ENCODE data around the gene HTT.

Gene HTT

DNA sequence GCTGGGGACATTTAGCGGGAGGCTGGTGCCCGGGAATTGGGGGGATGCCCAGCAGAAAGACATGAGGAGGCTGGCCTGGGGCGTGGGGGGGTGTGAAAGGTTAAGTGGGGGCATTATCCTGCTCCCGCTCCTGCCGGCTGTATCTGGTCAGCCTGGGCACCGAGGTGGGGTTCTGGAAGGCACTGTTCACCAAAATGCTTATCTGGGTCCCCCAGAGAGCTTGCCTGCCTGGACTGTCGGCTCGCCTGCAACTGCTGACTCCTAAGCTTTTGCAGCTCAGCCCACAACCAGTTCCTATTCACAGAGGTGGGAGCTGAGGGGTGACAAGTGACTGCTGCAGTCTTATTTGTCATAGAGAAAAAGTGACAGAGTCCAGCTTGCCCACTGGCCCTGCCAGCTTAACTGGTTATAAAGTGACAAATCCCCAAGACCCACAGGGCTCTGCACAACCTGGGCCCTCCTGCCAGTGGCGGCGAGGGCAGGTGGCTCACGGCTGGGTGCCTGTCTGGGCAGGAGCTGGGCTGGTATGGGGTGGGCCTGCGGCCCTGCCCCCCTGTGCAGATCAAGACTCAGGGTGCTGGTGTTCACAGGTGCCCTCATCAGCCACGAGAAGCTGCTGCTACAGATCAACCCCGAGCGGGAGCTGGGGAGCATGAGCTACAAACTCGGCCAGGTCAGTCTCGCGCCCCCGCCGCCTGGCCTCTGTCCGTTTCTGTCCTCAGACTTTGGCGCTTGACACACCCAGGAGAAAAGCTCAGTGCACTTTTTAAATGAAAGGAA, 150.8 kb downstream of the HTT start:
- no peak for DNase-seq

- DNase-seq, result no peak
Observed at GRCh38 chr4:3225936-3226335, 151.5 kb downstream of the HTT start.

GRCh38 chr4:3226467-3226866, 152.0 kb downstream of the HTT start:
- no peak for DNase-seq

DNA sequence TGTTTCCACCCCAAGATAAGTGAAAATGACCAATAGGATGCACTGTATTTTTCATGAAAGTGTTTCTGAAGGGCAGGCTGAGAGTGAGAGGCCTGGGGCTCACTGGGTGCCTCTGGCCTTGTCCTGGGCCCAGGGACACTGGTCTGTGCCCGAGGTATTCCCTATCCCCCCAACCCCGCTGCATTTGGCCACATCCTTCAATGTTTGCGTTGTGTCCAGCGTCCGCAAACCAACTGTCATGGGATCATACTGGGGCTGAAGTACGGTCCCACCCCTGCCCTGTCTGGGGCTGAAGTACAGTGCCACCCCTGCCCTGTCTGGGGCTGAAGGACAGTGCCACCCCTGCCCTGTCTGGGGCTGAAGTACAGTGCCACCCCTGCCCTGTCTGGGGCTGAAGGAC, 152.5 kb downstream of the HTT start:
- no peak for DNase-seq

- DNase-seq, result no peak
Observed at GRCh38 chr4:3227878-3228675, 153.6 kb downstream of the HTT start.

- no peak for DNase-seq
Observed at GRCh38 chr4:3228881-3229280, 154.4 kb downstream of the HTT start.

DNA sequence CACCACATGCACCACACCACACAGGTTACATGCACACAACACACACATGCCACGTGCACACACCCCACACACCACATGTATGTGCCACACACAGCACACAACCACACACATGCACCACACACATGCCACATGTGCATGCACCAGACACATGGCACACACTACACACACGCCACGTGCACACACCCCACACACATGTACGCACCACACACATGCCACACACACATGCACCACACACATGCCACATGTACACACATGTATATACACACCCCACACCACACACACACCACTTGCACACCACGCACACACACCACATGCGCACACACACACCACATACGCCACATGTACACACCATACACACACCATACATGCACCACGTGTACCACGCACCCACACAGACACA, 154.8 kb downstream of the HTT start:
- no peak for DNase-seq

DNA sequence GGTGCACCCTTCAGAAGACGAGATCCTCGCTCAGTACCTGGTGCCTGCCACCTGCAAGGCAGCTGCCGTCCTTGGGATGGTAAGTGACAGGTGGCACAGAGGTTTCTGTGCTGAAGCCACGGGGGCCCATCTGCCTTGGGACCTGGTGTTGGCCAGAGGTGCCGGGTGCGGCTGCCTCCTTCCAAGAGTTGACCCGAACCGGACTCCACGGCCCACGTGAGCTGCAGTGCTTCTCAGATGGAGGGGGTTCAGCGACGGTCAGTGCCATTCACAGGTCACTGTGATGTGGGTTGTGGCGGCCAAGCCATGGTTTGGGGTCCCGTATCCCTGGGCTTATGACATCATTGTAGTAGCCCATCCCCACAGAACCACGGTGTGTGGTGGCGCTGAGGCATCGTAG, 155.5 kb downstream of the HTT start:
- no peak for DNase-seq

DNA sequence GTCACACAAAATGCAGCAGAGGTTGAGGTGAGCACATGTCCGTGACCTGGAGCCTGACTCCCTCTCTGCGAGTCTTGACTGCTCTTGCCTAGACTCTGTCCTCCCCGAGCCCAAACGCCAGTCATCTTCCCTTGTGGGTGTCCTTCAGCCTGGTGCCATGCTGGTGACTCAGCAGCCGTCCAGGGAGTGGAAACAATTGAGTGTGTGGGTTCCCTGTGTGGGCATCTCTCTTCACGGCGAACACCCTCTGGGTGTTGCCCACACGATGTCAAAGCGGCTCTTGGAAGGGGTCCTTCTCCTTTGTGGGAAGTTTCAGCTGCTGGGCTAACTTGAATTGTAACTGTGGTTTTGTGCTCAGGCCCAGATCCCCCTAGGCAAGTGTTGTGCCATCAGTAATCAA, 157.0 kb downstream of the HTT start:
- DNase-seq, result no peak

GRCh38 chr4:3232001-3232400, 157.5 kb downstream of the HTT start:
- no peak for DNase-seq

DNA sequence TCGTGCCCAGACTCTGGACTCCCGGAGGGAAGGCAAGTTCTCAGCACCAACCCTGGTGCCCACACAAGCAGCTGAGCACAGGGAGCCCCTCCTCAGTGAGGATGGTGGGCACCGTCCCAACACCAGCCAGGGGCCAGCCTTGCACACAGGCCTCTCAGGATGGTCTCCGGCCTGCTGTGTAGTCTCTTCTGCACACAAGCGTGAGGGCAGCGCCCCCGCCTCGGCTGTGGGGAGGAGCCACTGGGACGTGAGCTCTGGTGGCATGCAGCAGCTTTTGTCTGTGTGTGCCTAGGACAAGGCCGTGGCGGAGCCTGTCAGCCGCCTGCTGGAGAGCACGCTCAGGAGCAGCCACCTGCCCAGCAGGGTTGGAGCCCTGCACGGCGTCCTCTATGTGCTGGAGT, 158.4 kb downstream of the HTT start:
- DNase-seq, result no peak

GRCh38 chr4:3233391-3234071, 159.1 kb downstream of the HTT start:
- no peak for DNase-seq

GRCh38 chr4:3234171-3235029, 159.9 kb downstream of the HTT start:
- DNase-seq, result no peak

- DNase-seq, result no peak
Observed at GRCh38 chr4:3235030-3235345, 160.5 kb downstream of the HTT start.

- DNase-seq, result no peak
Observed at GRCh38 chr4:3235581-3235980, 161.1 kb downstream of the HTT start.

DNA sequence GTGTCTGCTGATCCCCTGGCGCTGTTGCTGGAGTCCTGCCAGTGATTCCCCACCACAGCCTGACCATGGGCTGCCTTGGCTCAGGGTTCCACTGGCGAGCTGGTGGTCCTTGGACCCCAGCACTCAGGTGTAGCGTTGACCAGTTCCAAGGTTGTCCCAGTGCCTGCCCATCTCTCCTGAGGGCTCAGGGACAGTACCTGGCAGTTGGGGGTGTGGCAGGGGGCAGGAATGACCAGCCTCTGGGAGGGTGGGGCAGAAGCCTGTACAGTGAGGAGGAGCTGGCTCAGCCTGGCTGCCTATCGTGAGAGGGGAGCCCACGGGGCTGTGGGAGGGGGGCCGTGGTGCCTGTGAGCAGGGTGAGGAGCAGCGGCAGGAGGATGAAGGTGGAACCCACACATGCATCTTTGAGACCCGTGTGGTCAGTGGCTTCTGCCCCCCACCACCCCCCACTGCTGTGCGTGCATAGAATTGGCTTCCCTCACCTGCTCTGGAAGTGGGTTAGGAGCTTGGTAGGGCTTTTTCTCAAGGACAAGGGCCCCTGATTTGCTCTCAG, 161.9 kb downstream of the HTT start:
- no peak for DNase-seq

- DNase-seq, result no peak
Observed at GRCh38 chr4:3237266-3237665, 162.8 kb downstream of the HTT start.

- DNase-seq, result no peak
Observed at GRCh38 chr4:3237712-3238560, 163.5 kb downstream of the HTT start.

DNA sequence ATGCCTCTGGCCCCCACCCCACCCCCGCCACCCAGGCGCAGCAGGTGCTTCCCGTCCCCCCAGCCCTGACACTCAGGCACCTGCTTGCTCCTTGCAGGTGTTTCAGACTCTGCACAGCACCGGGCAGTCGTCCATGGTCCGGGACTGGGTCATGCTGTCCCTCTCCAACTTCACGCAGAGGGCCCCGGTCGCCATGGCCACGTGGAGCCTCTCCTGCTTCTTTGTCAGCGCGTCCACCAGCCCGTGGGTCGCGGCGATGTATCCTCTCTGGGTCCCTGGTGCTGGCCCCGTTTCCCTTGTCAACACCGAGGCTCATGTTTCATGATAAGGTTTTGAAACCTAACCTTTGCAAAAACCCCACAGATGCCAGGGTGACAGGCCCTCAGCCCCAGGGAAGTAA, 164.2 kb downstream of the HTT start:
- DNase-seq, result no peak

- DNase-seq, result no peak
Observed at GRCh38 chr4:3239303-3239702, 164.8 kb downstream of the HTT start.

DNA sequence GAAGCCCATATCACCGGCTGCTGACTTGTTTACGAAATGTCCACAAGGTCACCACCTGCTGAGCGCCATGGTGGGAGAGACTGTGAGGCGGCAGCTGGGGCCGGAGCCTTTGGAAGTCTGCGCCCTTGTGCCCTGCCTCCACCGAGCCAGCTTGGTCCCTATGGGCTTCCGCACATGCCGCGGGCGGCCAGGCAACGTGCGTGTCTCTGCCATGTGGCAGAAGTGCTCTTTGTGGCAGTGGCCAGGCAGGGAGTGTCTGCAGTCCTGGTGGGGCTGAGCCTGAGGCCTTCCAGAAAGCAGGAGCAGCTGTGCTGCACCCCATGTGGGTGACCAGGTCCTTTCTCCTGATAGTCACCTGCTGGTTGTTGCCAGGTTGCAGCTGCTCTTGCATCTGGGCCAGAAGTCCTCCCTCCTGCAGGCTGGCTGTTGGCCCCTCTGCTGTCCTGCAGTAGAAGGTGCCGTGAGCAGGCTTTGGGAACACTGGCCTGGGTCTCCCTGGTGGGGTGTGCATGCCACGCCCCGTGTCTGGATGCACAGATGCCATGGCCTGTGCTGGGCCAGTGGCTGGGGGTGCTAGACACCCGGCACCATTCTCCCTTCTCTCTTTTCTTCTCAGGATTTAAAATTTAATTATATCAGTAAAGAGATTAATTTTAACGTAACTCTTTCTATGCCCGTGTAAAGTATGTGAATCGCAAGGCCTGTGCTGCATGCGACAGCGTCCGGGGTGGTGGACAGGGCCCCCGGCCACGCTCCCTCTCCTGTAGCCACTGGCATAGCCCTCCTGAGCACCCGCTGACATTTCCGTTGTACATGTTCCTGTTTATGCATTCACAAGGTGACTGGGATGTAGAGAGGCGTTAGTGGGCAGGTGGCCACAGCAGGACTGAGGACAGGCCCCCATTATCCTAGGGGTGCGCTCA, 165.8 kb downstream of the HTT start:
- DNase-seq, result no peak

All from stimulated activated CD4-positive, alpha-beta T cell treated with anti-CD3 and anti-CD28 coated beads, Interleukin-12 subunit alpha, Interleukin-12 subunit beta, amount 100 ng/mL, for 4 hours (primary cell).